NT2/D1 (cell line): ENCODE results near the gene LYPD6B.

Experiments
- SUZ12 ChIP-seq: IDR thresholded peaks from 2 replicates; pipeline ENCODE4 v1.6.1; 2011; ENCODE audit not compliant: insufficient read length, insufficient read depth; ENCODE audit errors: extremely low read depth
- YY1 ChIP-seq: IDR thresholded peaks from 2 replicates; pipeline ENCODE4 v1.6.1; 2011; ENCODE audit not compliant: insufficient read length, insufficient read depth

DNA sequence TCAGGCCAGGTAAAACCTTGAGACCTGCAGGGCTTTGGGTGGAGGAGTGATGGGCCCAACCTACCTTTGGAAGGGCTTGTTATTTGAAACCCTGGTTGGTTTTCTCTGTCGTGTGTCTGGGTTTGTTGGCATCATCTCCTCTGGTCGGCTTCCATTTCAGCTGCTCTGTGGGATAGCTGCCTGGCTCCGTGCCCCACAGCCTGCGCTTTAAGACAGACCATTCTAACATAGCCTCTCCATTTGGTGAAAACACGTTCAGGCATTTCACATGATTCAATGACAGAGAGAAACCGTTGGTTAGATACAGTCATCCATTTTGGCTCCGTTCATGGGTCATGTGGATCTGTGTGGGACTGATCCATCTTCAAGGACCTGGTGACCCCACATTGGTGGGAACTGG, 37.0 kb upstream of the LYPD6B start:
- TF ChIP-seq SUZ12 (no peak), YY1 (no peak)
